HG03108 (cell line): ENCODE measurements around the gene NAGA.

Source experiments
- ATAC-seq: cut with Tn5 transposase; IDR thresholded peaks from one replicate; pipeline ENCODE4 v1.9.1; 2021; ENCODE audit warnings: moderate library complexity; ENCODE audit not compliant: unreplicated experiment

NAGA gene

GRCh38 chr22:42050641-42051180, 19.9 kb downstream of the NAGA start:
- no peak for ATAC-seq

GRCh38 chr22:42041784-42042183, 28.8 kb downstream of the NAGA start:
- ATAC-seq = no peak

- ATAC-seq = no peak
These were observed 31.3 kb downstream of the NAGA start for GRCh38 chr22:42039271-42039670.

- ATAC-seq = no peak
These were observed 35.4 kb downstream of the NAGA start for GRCh38 chr22:42035256-42035655.

GRCh38 chr22:42033263-42034181, 37.1 kb downstream of the NAGA start:
- ATAC-seq = no peak

- no peak for ATAC-seq
These were observed 43.9 kb downstream of the NAGA start for GRCh38 chr22:42026705-42027104.

GRCh38 chr22:42025421-42025820, 45.2 kb downstream of the NAGA start:
- no peak for ATAC-seq

GRCh38 chr22:42022162-42022847, 48.3 kb downstream of the NAGA start:
- no peak for ATAC-seq

- no peak for ATAC-seq
These were observed 49.0 kb downstream of the NAGA start for GRCh38 chr22:42021571-42021970.

GRCh38 chr22:42018224-42018623, 52.4 kb downstream of the NAGA start:
- ATAC-seq = no peak

- ATAC-seq = no peak
These were observed 54.5 kb downstream of the NAGA start for GRCh38 chr22:42016111-42016510.

GRCh38 chr22:42013385-42013784, 57.2 kb downstream of the NAGA start:
- no peak for ATAC-seq

- ATAC-seq = no peak
These were observed 59.8 kb downstream of the NAGA start for GRCh38 chr22:42010778-42011177.
